ENCODE data around the gene CDKAL1.

DNA sequence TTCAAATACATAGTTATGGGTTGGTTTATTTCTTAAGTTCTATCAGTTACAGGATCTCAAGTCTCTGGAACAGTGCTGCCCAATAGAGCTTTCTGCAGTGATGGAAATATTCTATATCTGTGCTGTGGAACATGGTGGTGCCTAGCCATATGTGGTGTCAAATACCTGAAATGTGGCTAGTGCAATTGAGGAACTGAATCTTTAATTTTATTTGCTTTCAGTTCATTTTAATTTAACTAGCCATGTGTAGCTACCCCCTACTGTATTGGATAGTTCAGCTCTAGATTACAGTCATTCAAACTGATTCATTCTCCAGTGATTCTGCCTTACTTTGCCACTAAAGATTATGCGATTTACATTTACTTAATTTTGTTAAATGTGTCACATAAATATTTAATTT, 503.2 kb downstream of the CDKAL1 start:
- TF ChIP-seq, protein P1, sequence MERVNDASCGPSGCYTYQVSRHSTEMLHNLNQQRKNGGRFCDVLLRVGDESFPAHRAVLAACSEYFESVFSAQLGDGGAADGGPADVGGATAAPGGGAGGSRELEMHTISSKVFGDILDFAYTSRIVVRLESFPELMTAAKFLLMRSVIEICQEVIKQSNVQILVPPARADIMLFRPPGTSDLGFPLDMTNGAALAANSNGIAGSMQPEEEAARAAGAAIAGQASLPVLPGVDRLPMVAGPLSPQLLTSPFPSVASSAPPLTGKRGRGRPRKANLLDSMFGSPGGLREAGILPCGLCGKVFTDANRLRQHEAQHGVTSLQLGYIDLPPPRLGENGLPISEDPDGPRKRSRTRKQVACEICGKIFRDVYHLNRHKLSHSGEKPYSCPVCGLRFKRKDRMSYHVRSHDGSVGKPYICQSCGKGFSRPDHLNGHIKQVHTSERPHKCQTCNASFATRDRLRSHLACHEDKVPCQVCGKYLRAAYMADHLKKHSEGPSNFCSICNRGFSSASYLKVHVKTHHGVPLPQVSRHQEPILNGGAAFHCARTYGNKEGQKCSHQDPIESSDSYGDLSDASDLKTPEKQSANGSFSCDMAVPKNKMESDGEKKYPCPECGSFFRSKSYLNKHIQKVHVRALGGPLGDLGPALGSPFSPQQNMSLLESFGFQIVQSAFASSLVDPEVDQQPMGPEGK (CRISPR knock-in tag; IDR thresholded peaks at IDR 0.05; ENCODE audit: borderline replicate concordance), result no peak
- TF ChIP-seq OSR1 (CRISPR knock-in tag; IDR thresholded peaks at IDR 0.05), result no peak
- no peak for TF ChIP-seq ZNF8 (CRISPR knock-in tag; IDR thresholded peaks at IDR 0.05)
- TF ChIP-seq, protein P2, sequence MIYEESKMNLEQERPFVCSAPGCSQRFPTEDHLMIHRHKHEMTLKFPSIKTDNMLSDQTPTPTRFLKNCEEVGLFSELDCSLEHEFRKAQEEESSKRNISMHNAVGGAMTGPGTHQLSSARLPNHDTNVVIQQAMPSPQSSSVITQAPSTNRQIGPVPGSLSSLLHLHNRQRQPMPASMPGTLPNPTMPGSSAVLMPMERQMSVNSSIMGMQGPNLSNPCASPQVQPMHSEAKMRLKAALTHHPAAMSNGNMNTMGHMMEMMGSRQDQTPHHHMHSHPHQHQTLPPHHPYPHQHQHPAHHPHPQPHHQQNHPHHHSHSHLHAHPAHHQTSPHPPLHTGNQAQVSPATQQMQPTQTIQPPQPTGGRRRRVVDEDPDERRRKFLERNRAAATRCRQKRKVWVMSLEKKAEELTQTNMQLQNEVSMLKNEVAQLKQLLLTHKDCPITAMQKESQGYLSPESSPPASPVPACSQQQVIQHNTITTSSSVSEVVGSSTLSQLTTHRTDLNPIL (CRISPR knock-in tag; IDR thresholded peaks at IDR 0.05; ENCODE audit: low read depth), result no peak
- no peak for TF ChIP-seq CSDC2 (CRISPR knock-in tag; IDR thresholded peaks at IDR 0.05)
- no peak for TF ChIP-seq ISL1 (CRISPR knock-in tag; IDR thresholded peaks at IDR 0.05)
- TF ChIP-seq TCF4 (CRISPR knock-in tag; IDR thresholded peaks at IDR 0.05; ENCODE audit: borderline replicate concordance), result no peak
- no peak for TF ChIP-seq TOX (CRISPR knock-in tag; IDR thresholded peaks at IDR 0.05; ENCODE audit: borderline replicate concordance)
- no peak for TF ChIP-seq ZNF565 (CRISPR knock-in tag; conservative IDR thresholded peaks at IDR 0.05; ENCODE audit: low read depth)
- TF ChIP-seq, protein P3, sequence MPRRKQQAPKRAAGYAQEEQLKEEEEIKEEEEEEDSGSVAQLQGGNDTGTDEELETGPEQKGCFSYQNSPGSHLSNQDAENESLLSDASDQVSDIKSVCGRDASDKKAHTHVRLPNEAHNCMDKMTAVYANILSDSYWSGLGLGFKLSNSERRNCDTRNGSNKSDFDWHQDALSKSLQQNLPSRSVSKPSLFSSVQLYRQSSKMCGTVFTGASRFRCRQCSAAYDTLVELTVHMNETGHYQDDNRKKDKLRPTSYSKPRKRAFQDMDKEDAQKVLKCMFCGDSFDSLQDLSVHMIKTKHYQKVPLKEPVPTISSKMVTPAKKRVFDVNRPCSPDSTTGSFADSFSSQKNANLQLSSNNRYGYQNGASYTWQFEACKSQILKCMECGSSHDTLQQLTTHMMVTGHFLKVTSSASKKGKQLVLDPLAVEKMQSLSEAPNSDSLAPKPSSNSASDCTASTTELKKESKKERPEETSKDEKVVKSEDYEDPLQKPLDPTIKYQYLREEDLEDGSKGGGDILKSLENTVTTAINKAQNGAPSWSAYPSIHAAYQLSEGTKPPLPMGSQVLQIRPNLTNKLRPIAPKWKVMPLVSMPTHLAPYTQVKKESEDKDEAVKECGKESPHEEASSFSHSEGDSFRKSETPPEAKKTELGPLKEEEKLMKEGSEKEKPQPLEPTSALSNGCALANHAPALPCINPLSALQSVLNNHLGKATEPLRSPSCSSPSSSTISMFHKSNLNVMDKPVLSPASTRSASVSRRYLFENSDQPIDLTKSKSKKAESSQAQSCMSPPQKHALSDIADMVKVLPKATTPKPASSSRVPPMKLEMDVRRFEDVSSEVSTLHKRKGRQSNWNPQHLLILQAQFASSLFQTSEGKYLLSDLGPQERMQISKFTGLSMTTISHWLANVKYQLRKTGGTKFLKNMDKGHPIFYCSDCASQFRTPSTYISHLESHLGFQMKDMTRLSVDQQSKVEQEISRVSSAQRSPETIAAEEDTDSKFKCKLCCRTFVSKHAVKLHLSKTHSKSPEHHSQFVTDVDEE (CRISPR knock-in tag; IDR thresholded peaks at IDR 0.05), result no peak
- no peak for TF ChIP-seq ZFP3 (CRISPR knock-in tag; IDR thresholded peaks at IDR 0.05)

Measured in SK-N-SH treated with all-trans-retinoic acid at 6 μM for 48 hours (cell line).